BJ (cell line): ENCODE measurements around the gene CDH23. TPM values are rescaled to one million over a fixed set of nuclear protein-coding genes. Genes with fewer than 3 reads are reported as not detected.

Experiments
- CTCF ChIA-PET: fragments of 350-600 bp; formaldehyde crosslinking; extraction: SDS; loops from one replicate; lab custom pipeline; 2021; ENCODE audit warnings: antibody characterized with exemption, inconsistent platforms; lab: Yijun Ruan, JAX
- POLR2A ChIA-PET: fragments of 300-600 bp; sonication (Branson Sonifier 250); formaldehyde crosslinking; extraction: SDS; loops from one replicate; lab custom pipeline; 2021; ENCODE audit warnings: antibody characterized with exemption; lab: Charles Lee
- DNase-seq: peaks from one replicate; pipeline ENCODE4 v3.0.0-alpha.2; 2011; ENCODE audit warnings: low read depth
- H3K27me3 ChIP-seq: 2 replicates; pipeline ENCODE4 v1.6.0; 2011; ENCODE audit warnings: low read length; ENCODE audit not compliant: control insufficient read depth, insufficient read depth
- H3K36me3 ChIP-seq: 2 replicates; pipeline ENCODE4 v1.5.1; 2011; ENCODE audit warnings: low read length; ENCODE audit not compliant: control insufficient read depth, insufficient read depth
- H3K4me3 ChIP-seq: 2 replicates; pipeline ENCODE4 v1.5.1; 2011; ENCODE audit warnings: low read depth, mild to moderate bottlenecking, control low read depth, low read length
- polyA plus RNA-seq: library from polyadenylated mRNA; depleted of rRNA; stranded (reverse); fragments of >200 nt; gene quantifications from 2 replicates; pipeline ENCODE4 v1.2.3, GENCODE V29; 2011
- TF ChIP-seq, protein P1 (sequence below): IDR thresholded peaks from 2 replicates; pipeline ENCODE4 v1.5.1; 2011; ENCODE audit warnings: low read depth, mild to moderate bottlenecking, control low read depth, inconsistent platforms, low read length, moderate library complexity; ENCODE audit not compliant: insufficient read depth

The CDH23 gene
- polyA plus RNA-seq, 1 experiment = 0.05 TPM

- DNase-seq = no peak
- ChIA-PET POLR2A (no interaction called here), CTCF (interaction anchor here (1.0 to 7.1 kb wide), 2 partner anchors 17 to 41 kb away, joined by 3 to 45 read pairs; no protein-coding TSS in a partner anchor)
- Histone ChIP-seq H3K36me3 (no peaks in the 10 kb centered on the region), H3K27me3 (peaks cover 9% of the 10 kb centered on the region), H3K4me3 (no peak overlapping the region)
- TF ChIP-seq, protein P1, sequence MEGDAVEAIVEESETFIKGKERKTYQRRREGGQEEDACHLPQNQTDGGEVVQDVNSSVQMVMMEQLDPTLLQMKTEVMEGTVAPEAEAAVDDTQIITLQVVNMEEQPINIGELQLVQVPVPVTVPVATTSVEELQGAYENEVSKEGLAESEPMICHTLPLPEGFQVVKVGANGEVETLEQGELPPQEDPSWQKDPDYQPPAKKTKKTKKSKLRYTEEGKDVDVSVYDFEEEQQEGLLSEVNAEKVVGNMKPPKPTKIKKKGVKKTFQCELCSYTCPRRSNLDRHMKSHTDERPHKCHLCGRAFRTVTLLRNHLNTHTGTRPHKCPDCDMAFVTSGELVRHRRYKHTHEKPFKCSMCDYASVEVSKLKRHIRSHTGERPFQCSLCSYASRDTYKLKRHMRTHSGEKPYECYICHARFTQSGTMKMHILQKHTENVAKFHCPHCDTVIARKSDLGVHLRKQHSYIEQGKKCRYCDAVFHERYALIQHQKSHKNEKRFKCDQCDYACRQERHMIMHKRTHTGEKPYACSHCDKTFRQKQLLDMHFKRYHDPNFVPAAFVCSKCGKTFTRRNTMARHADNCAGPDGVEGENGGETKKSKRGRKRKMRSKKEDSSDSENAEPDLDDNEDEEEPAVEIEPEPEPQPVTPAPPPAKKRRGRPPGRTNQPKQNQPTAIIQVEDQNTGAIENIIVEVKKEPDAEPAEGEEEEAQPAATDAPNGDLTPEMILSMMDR = no peak
Observed at GRCh38 chr10:71585564-71586290, 189.0 kb downstream of the CDH23 start.

- TF ChIP-seq, protein P1 = no peak
- ChIA-PET CTCF (interaction anchor here (1.0 to 7.1 kb wide), 3 partner anchors 10 to 120 kb away, joined by 3 to 45 read pairs (median 4); no protein-coding TSS in a partner anchor), POLR2A (no interaction called here)
- DNase-seq = no peak
- Histone ChIP-seq H3K4me3 (no peak overlapping the region), H3K27me3 (peaks cover 13% of the 10 kb centered on the region), H3K36me3 (no peaks in the 10 kb centered on the region)
Observed at GRCh38 chr10:71587941-71588573, 191.3 kb downstream of the CDH23 start.

GRCh38 chr10:71588685-71589084 is 192.0 kb downstream of the CDH23 start:
- POLR2A ChIA-PET = no interaction called here
- peaks cover 15% of the 10 kb centered on the region for H3K27me3 ChIP-seq

DNA sequence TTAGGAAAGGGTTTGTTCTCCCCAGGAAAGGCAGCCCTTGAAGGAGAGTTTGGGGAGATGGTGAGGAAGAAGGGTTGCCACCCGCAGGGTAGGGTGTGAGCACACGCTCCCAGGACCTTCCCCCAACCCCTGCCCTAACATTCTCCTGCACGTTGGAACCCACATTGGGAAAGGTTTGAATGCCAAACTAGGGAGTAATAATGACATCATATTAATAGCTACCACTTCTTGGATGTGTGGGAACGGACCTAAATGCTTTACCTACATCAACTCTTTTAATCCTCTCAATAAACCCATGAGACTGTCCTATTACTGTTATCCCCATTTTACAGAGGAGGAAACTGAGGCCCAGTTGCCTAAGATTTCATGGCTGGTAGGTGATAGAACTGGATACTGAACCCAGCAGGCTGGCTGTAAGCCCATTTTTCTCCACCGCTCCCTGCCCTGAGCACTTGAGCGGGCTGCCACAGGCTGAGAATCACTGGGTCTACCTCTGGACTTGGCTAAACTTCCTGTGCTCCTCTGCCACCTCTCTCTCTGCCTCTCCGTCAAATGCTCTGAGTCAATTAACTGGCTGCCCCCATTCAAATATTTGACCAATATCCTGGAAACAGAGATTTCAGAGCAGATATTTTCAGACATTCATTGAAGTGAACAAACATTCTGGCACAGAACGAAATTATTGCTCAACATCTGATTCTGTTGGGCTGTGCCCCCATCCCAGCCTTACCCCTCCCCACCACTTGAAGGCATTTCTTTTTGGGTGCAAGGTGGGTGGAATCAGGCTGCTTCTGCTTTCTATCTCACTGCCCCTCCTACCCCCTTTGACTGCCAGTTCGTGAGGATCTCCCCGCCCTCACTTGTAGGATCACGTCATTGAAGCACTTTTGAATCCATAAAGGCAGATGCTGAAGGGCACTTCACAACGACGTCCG is 193.2 kb downstream of the CDH23 start:
- ChIA-PET POLR2A (no interaction called here), CTCF (interaction anchor here (0.7 kb wide), 1 partner anchor 20 kb away, joined by 3 read pairs; no protein-coding TSS in a partner anchor)
- no peak overlapping the region for H3K4me3 ChIP-seq
- no peaks in the 10 kb centered on the region for H3K36me3 ChIP-seq
- peaks cover 11% of the 10 kb centered on the region for H3K27me3 ChIP-seq
- no peak for DNase-seq
- TF ChIP-seq, protein P1 = no peak

More at GRCh38 chr10:71588685-71589084, 192.0 kb downstream of the CDH23 start:
- Histone ChIP-seq H3K4me3 (no peak overlapping the region), H3K36me3 (no peaks in the 10 kb centered on the region)
- CTCF ChIA-PET = no interaction called here
- no peak for DNase-seq
- TF ChIP-seq, protein P1 = no peak
